Activated CD8-positive, alpha-beta memory T cell treated with anti-CD3 and anti-CD28 coated beads for 4 hours (primary cell): ENCODE data around the gene USP15.

ENCODE experiments used
- DNase-seq, 2 donors: peaks; one replicate each; pipeline ENCODE4 v3.0.0-alpha.2; 2020; ENCODE audit warnings: low read depth in 2 of 2

USP15 gene

GRCh38 chr12:62259993-62260732, at the start of gene USP15:
Gene USP15 (plus strand): TSS chr12:62260404. CDS start chr12:62260415, 11 bp downstream.
- DNase-seq: peak; percentile 93 to 95

GRCh38 chr12:62210422-62210821, 49.8 kb upstream of the USP15 start:
- DNase-seq: peak in 1 of 2 donors; percentile 19

- no peak for DNase-seq
Observed at GRCh38 chr12:62211510-62211909, 48.7 kb upstream of the USP15 start.

- no peak for DNase-seq
Observed at GRCh38 chr12:62214846-62215245, 45.4 kb upstream of the USP15 start.

GRCh38 chr12:62215506-62215905, 44.7 kb upstream of the USP15 start:
- DNase-seq: no peak

GRCh38 chr12:62217466-62218194, 42.6 kb upstream of the USP15 start:
- DNase-seq: no peak

GRCh38 chr12:62221107-62221506, 39.1 kb upstream of the USP15 start:
- no peak for DNase-seq

- no peak for DNase-seq
Observed at GRCh38 chr12:62224601-62225000, 35.6 kb upstream of the USP15 start.

GRCh38 chr12:62227091-62227490, 33.1 kb upstream of the USP15 start:
- DNase-seq: no peak

- DNase-seq: no peak
Observed at GRCh38 chr12:62230652-62231051, 29.6 kb upstream of the USP15 start.

GRCh38 chr12:62232143-62232729, 28.0 kb upstream of the USP15 start:
- DNase-seq: no peak

GRCh38 chr12:62233805-62234204, 26.4 kb upstream of the USP15 start:
- DNase-seq: no peak

- DNase-seq: no peak
Observed at GRCh38 chr12:62239571-62239970, 20.6 kb upstream of the USP15 start.

GRCh38 chr12:62247281-62248045, 12.7 kb upstream of the USP15 start:
- DNase-seq: no peak

- no peak for DNase-seq
Observed at GRCh38 chr12:62248873-62249272, 11.3 kb upstream of the USP15 start.

GRCh38 chr12:62249419-62249818, 10.8 kb upstream of the USP15 start:
- no peak for DNase-seq

- no peak for DNase-seq
Observed at GRCh38 chr12:62250671-62251608, 9.3 kb upstream of the USP15 start.

- no peak for DNase-seq
Observed at GRCh38 chr12:62251609-62251958, 8.6 kb upstream of the USP15 start.

- no peak for DNase-seq
Observed at GRCh38 chr12:62252576-62252975, 7.6 kb upstream of the USP15 start.

- DNase-seq: no peak
Observed at GRCh38 chr12:62254967-62255366, 5.2 kb upstream of the USP15 start.
